H1 (cell line): ENCODE data around the gene EEF1AKMT1. TPM values are rescaled to one million over a fixed set of nuclear protein-coding genes. Genes with fewer than 3 reads are reported as not detected.

ENCODE experiments used
- CTCF ChIA-PET: fragments of 300-600 bp; sonication (Branson Sonifier 250); formaldehyde crosslinking; loops from one replicate; lab custom pipeline; 2021; ENCODE audit not compliant: partially characterized antibody; lab: Charles Lee
- POLR2A ChIA-PET: fragments of 300-600 bp; sonication (Branson Sonifier 250); formaldehyde crosslinking; loops from one replicate; lab custom pipeline; 2021; ENCODE audit warnings: inconsistent platforms; ENCODE audit not compliant: partially characterized antibody; lab: Charles Lee
- DNase-seq, 2 experiments: peaks; one replicate each; pipeline versions ENCODE4 v3.0.0 to v3.0.0-alpha.2; 2010 to 2022; ENCODE audit warnings: low spot score in 2 of 2, low read depth in 1 of 2, mixed read lengths in 1 of 2
- FAIRE-seq: peaks from 2 replicates; lab custom pipeline; 2011; peaks lifted over from hg19 to GRCh38; lab: Jason Lieb, UNC
- H2AFZ ChIP-seq: 2 replicates; pipeline ENCODE4 v1.8.1; 2012; ENCODE audit warnings: low read length, inconsistent platforms
- H2AK5ac ChIP-seq: 2 replicates; pipeline ENCODE4 v1.6.1; 2013; ENCODE audit warnings: low read depth, low read length
- H2BK120ac ChIP-seq: replicated peaks from 2 replicates; pipeline ENCODE3; 2013; ENCODE audit warnings: low read depth, low read length, inconsistent platforms
- H2BK12ac ChIP-seq: 2 replicates; pipeline ENCODE4 v1.6.1; 2013; ENCODE audit warnings: low read depth, low read length
- H2BK15ac ChIP-seq: 2 replicates; pipeline ENCODE4 v1.6.1; 2013; ENCODE audit warnings: low read length
- H2BK20ac ChIP-seq: 2 replicates; pipeline ENCODE4 v1.6.1; 2013; ENCODE audit warnings: low read length
- H2BK5ac ChIP-seq: 2 replicates; pipeline ENCODE4 v1.6.1; 2013; ENCODE audit warnings: low read depth, low read length
- H3K14ac ChIP-seq: 2 replicates; pipeline ENCODE4 v1.6.1; 2013; ENCODE audit warnings: inconsistent platforms; ENCODE audit not compliant: insufficient read length
- H3K18ac ChIP-seq: 2 replicates; pipeline ENCODE4 v1.6.1; 2013; ENCODE audit warnings: low read length; ENCODE audit errors: extremely low read depth
- H3K23ac ChIP-seq: 2 replicates; pipeline ENCODE4 v1.6.1; 2013; ENCODE audit warnings: inconsistent platforms; ENCODE audit not compliant: insufficient read length
- H3K23me2 ChIP-seq: 2 replicates; pipeline ENCODE4 v1.6.1; 2013; ENCODE audit warnings: low read depth, low read length
- H3K27ac ChIP-seq: 2 replicates; pipeline ENCODE4 v1.6.1; 2011; ENCODE audit warnings: low read depth, low read length, inconsistent platforms
- H3K27me3 ChIP-seq, 4 experiments: replicated peaks in 1 of 4; 1 replicate in 1 of 4; 2 replicates in 3 of 4; pipeline versions ENCODE4 v1.6.1 to v1.8.1; 2011 to 2013; ENCODE audit warnings: low read length in 3 of 4, mild to moderate bottlenecking in 3 of 4, inconsistent platforms in 2 of 4, mixed read lengths in 2 of 4, moderate library complexity in 1 of 4; ENCODE audit not compliant: control insufficient read depth in 3 of 4, insufficient read depth in 3 of 4; ENCODE audit errors: extremely low read depth in 1 of 4
- H3K36me3 ChIP-seq, 4 experiments: 2 replicates each; pipeline versions ENCODE4 v1.6.1 to v1.8.1; 2011 to 2013; ENCODE audit warnings: mild to moderate bottlenecking in 4 of 4, low read length in 3 of 4, moderate library complexity in 2 of 4, control low read depth in 1 of 4, inconsistent platforms in 1 of 4; ENCODE audit not compliant: insufficient read depth in 4 of 4, control insufficient read depth in 2 of 4
- H3K4ac ChIP-seq: replicated peaks from 2 replicates; pipeline ENCODE3; 2013; ENCODE audit warnings: low read length, low read depth, mixed read lengths, inconsistent platforms; ENCODE audit not compliant: insufficient read length
- H3K4me1 ChIP-seq, 4 experiments: replicated peaks in 1 of 4; 1 replicate in 1 of 4; 2 replicates in 3 of 4; pipeline versions ENCODE4 v1.6.1 to v1.8.1; 2011 to 2013; ENCODE audit warnings: low read length in 3 of 4, inconsistent platforms in 2 of 4, mixed read lengths in 1 of 4; ENCODE audit not compliant: insufficient read depth in 4 of 4, control insufficient read depth in 3 of 4
- H3K4me2 ChIP-seq, 2 experiments: 2 replicates each; pipeline versions ENCODE4 v1.6.1 to v1.8.1; 2011 to 2013; ENCODE audit warnings: low read depth in 2 of 2, low read length in 2 of 2, control low read depth in 1 of 2, inconsistent platforms in 1 of 2, mild to moderate bottlenecking in 1 of 2; ENCODE audit not compliant: insufficient read depth in 1 of 2
- H3K4me3 ChIP-seq, 4 experiments: fragments of 200-600, 300-600 bp in 1 of 4; sonication (generic), shearing (Covaris generic), sonication (Bioruptor Twin) in 1 of 4; 2 replicates each; pipeline versions ENCODE4 v1.5.1 to v1.8.1; 2011 to 2016; ENCODE audit warnings: low read length in 4 of 4, low read depth in 3 of 4, control low read depth in 2 of 4, inconsistent platforms in 2 of 4, mild to moderate bottlenecking in 2 of 4, mixed read lengths in 1 of 4, moderate library complexity in 1 of 4; ENCODE audit not compliant: insufficient read depth in 2 of 4; ENCODE audit errors: extremely low read depth in 1 of 4
- H3K56ac ChIP-seq: replicated peaks from 2 replicates; pipeline ENCODE3; 2013; ENCODE audit warnings: low read depth, mild to moderate bottlenecking, mixed read lengths, low read length, inconsistent platforms; ENCODE audit not compliant: insufficient read length
- H3K79me1 ChIP-seq: 2 replicates; pipeline ENCODE4 v1.6.1; 2013; ENCODE audit warnings: low read depth, low read length, control low read depth
- H3K79me2 ChIP-seq, 2 experiments: 2 replicates each; pipeline versions ENCODE4 v1.6.1 to v1.8.1; 2012 to 2013; ENCODE audit warnings: low read length in 2 of 2, mild to moderate bottlenecking in 2 of 2, inconsistent platforms in 1 of 2; ENCODE audit not compliant: insufficient read depth in 2 of 2, control insufficient read depth in 1 of 2
- H3K9ac ChIP-seq, 4 experiments: replicated peaks in 1 of 4; 1 replicate in 1 of 4; 2 replicates in 3 of 4; pipeline versions ENCODE4 v1.6.1 to v1.8.1; 2011 to 2013; ENCODE audit warnings: low read depth in 3 of 4, low read length in 3 of 4, control low read depth in 2 of 4, mild to moderate bottlenecking in 2 of 4, moderate library complexity in 2 of 4, inconsistent platforms in 1 of 4; ENCODE audit errors: extremely low read depth in 1 of 4
- H3K9me3 ChIP-seq, 2 experiments: 2 replicates each; pipeline versions ENCODE4 v1.6.1 to v1.8.1; 2012 to 2013; ENCODE audit warnings: mild to moderate bottlenecking in 2 of 2, moderate library complexity in 2 of 2, control low read depth in 1 of 2, inconsistent platforms in 1 of 2, low read depth in 1 of 2, low read length in 1 of 2, mixed read lengths in 1 of 2; ENCODE audit not compliant: insufficient read depth in 2 of 2
- H4K20me1 ChIP-seq, 2 experiments: replicated peaks in 1 of 2; 2 replicates each; pipeline versions ENCODE3 to v1.8.1; 2011 to 2013; ENCODE audit warnings: inconsistent platforms in 2 of 2, low read length in 2 of 2, mild to moderate bottlenecking in 1 of 2; ENCODE audit not compliant: insufficient read depth in 2 of 2, control insufficient read depth in 1 of 2
- H4K5ac ChIP-seq: 2 replicates; pipeline ENCODE4 v1.6.1; 2013; ENCODE audit warnings: low read length, low read depth, mixed read lengths, inconsistent platforms; ENCODE audit not compliant: insufficient read length
- H4K8ac ChIP-seq: 2 replicates; pipeline ENCODE4 v1.8.0; 2013; ENCODE audit warnings: mild to moderate bottlenecking, moderate library complexity, low read length, inconsistent platforms; ENCODE audit not compliant: insufficient read depth; ENCODE audit errors: extremely low read depth
- H4K91ac ChIP-seq: replicated peaks from 2 replicates; pipeline ENCODE3; 2013; ENCODE audit warnings: low read length, mixed read lengths, inconsistent platforms; ENCODE audit not compliant: insufficient read length
- BCL11A ChIP-seq, 2 experiments: IDR thresholded peaks; one replicate each; pipeline ENCODE4 v1.6.1; 2011; ENCODE audit warnings: low read depth in 2 of 2, low read length in 2 of 2, mild to moderate bottlenecking in 2 of 2
- CHD2 ChIP-seq: IDR thresholded peaks from 2 replicates; pipeline ENCODE4 v1.6.1; 2012; ENCODE audit warnings: low read length, improper control_type of control experiment
- CTCF ChIP-seq, 3 experiments: IDR thresholded peaks; 1 replicate in 2 of 3; 2 replicates in 1 of 3; pipeline versions ENCODE4 v1.5.1 to v1.6.1; 2011; ENCODE audit warnings: low read length in 3 of 3, mild to moderate bottlenecking in 3 of 3, inconsistent platforms in 2 of 3, low read depth in 1 of 3, moderate library complexity in 1 of 3; ENCODE audit not compliant: insufficient read depth in 1 of 3; ENCODE audit errors: control extremely low read depth in 1 of 3
- KDM4A ChIP-seq: IDR thresholded peaks from one replicate; pipeline ENCODE4 v1.7.1; 2012; ENCODE audit warnings: low read depth, mild to moderate bottlenecking, moderate library complexity, low read length, inconsistent platforms; ENCODE audit not compliant: severe bottlenecking
- MAX ChIP-seq: IDR thresholded peaks from 2 replicates; pipeline ENCODE4 v1.6.1; 2012; ENCODE audit warnings: inconsistent platforms
- NRF1 ChIP-seq: IDR thresholded peaks from 2 replicates; pipeline ENCODE4 v1.6.1; 2011; ENCODE audit warnings: mild to moderate bottlenecking, low read depth, low read length, improper control_type of control experiment
- POLR2A ChIP-seq, 2 experiments: IDR thresholded peaks; 1 replicate in 1 of 2; 2 replicates in 1 of 2; pipeline ENCODE4 v1.6.1; 2011; ENCODE audit warnings: low read depth in 2 of 2, low read length in 2 of 2, mild to moderate bottlenecking in 2 of 2; ENCODE audit errors: control extremely low read depth in 1 of 2
- RAD21 ChIP-seq, 2 experiments: IDR thresholded peaks in 1 of 2; conservative IDR thresholded peaks in 1 of 2; 2 replicates each; pipeline ENCODE4 v1.6.1; 2011; ENCODE audit warnings: low read depth in 2 of 2, low read length in 2 of 2, improper control_type of control experiment in 1 of 2, inconsistent platforms in 1 of 2, mild to moderate bottlenecking in 1 of 2, moderate library complexity in 1 of 2
- SRF ChIP-seq: IDR thresholded peaks from 2 replicates; pipeline ENCODE4 v1.6.1; 2011; ENCODE audit warnings: mild to moderate bottlenecking, low read depth, low read length, moderate library complexity
- SUZ12 ChIP-seq: fragments of 200-600 bp; sonication (generic); IDR thresholded peaks from 2 replicates; pipeline ENCODE4 v1.6.1; 2012; ENCODE audit warnings: mild to moderate bottlenecking, inconsistent platforms, low read length, moderate library complexity, mixed read lengths
- TBP ChIP-seq: IDR thresholded peaks from 2 replicates; pipeline ENCODE4 v1.6.1; 2011; ENCODE audit warnings: low read depth, low read length, improper control_type of control experiment
- ZNF274 ChIP-seq: IDR thresholded peaks from 2 replicates; pipeline ENCODE4 v1.7.0; 2012; ENCODE audit warnings: low read length, borderline replicate concordance; ENCODE audit errors: extremely low read depth
- WGBS, 2 experiments: shearing (Covaris generic) in 1 of 2; methylation state at CpG; one replicate each; pipeline versions ENCODE4 v1.1.6 to v1.1.7; 2013 to 2015; ENCODE audit warnings: low lambda C conversion rate in 2 of 2, mixed read lengths in 2 of 2, inconsistent platforms in 1 of 2, low coverage in 1 of 2, missing lambda C conversion rate in 1 of 2; ENCODE audit not compliant: insufficient replicate concordance in 2 of 2, insufficient coverage in 1 of 2, insufficient read length in 1 of 2; ENCODE audit errors: extremely low coverage in 1 of 2, missing lambda C conversion rate in 1 of 2; 5-methylcytosine and 5-hydroxymethylcytosine counted together
- polyA plus RNA-seq, 7 experiments: library from polyadenylated mRNA; depleted of rRNA in 3 of 7; stranded (reverse) in 5 of 7; unstranded in 2 of 7; fragments of >200 nt in 5 of 7; fragments of 200-250 nt in 2 of 7; gene quantifications; 1 replicate in 5 of 7; 2 replicates in 1 of 7; 4 replicates in 1 of 7; pipeline versions ENCODE4 v1.2.1 to v1.2.3, GENCODE V29; 2011 to 2013; ENCODE audit warnings: missing spikeins in 2 of 7, mixed read lengths in 2 of 7
- total RNA-seq: library from RNA; stranded (reverse); fragmentation: NEBNext Ultra II Directional; extraction: Animal tissue kit (Norgen Biotek cat#: 25700); gene quantifications from 2 replicates; pipeline ENCODE4 v1.2.1, GENCODE V29; 2021

EEF1AKMT1 gene
- total and polyA plus RNA-seq, 2 of the 8 experiments (the other 6 are each of a cell fraction or from before 2014, with no cell fraction given), result 3.1 to 4.1 TPM

GRCh38 chr13:20689291-20689690 lies 84.5 kb downstream of the EEF1AKMT1 start:
- H3K27ac ChIP-seq, result no peak overlapping the region
- H3K9ac ChIP-seq, result no peak overlapping the region
- FAIRE-seq, result no peak
- H3K14ac ChIP-seq, result no peak overlapping the region
- no peaks in the 10 kb centered on the region for H3K23me2 ChIP-seq
- no peak overlapping the region for H3K4me3 ChIP-seq
- H2BK20ac ChIP-seq, result no peak overlapping the region
- H3K36me3 ChIP-seq, result no peaks in the 10 kb centered on the region
- no peaks in the 10 kb centered on the region for H4K20me1 ChIP-seq
- no peaks in the 10 kb centered on the region for H3K79me1 ChIP-seq
- no peak overlapping the region for H4K5ac ChIP-seq
- no peak overlapping the region for H3K23ac ChIP-seq
- no peak overlapping the region for H3K4me2 ChIP-seq
- no peak overlapping the region for H4K8ac ChIP-seq
- ChIA-PET CTCF (interaction anchor here (0.6 to 0.8 kb wide), 2 partner anchors 14 to 16 kb away, joined by 3 read pairs; partner anchors contain the start of gene IL17D), POLR2A (interaction anchor here (0.6 kb wide), 1 partner anchor 196 kb away, joined by 3 read pairs; no protein-coding TSS in a partner anchor)
- no peak overlapping the region for H2AK5ac ChIP-seq
- no peak overlapping the region for H2BK15ac ChIP-seq
- DNase-seq, result no peak
- H4K91ac ChIP-seq, result no peak overlapping the region
- WGBS, 2 experiments, result 90% methylated on average over 3 of the region's 3 CpGs; no CpG with 5 or more reads in 1 of the 2 experiments
- no peaks in the 10 kb centered on the region for H3K79me2 ChIP-seq
- H3K4me1 ChIP-seq, result peaks cover 0 to 9% (median 4%) of the 10 kb centered on the region in 4 experiments; a peak in 5 of 7 replicates
- H2BK5ac ChIP-seq, result no peak overlapping the region
- no peaks in the 10 kb centered on the region for H3K27me3 ChIP-seq
- H2BK120ac ChIP-seq, result no peak overlapping the region
- no peak overlapping the region for H2BK12ac ChIP-seq
- no peak overlapping the region for H3K18ac ChIP-seq
- no peak overlapping the region for H2AFZ ChIP-seq
- H3K4ac ChIP-seq, result no peak overlapping the region
- H3K56ac ChIP-seq, result no peak overlapping the region
- H3K9me3 ChIP-seq, result no peaks in the 10 kb centered on the region
- TF ChIP-seq ZNF274 (no peak), TBP (no peak), CTCF (IDR thresholded peaks at IDR 0.05; ENCODE audit: control extremely low read depth in 1 of 3, insufficient read depth in 1 of 3, low read depth in 1 of 3, low read length in 3 of 3) (no peak), SRF (no peak), KDM4A (no peak), MAX (no peak), BCL11A (IDR thresholded peaks at IDR 0.05; ENCODE audit: low read depth in 2 of 2, low read length in 2 of 2) (no peak), NRF1 (no peak), POLR2A (IDR thresholded peaks at IDR 0.05; ENCODE audit: control extremely low read depth in 1 of 2, low read depth in 2 of 2, low read length in 2 of 2) (no peak), CHD2 (no peak), RAD21 (IDR thresholded peaks at IDR 0.05 in 1 of 2, conservative IDR thresholded peaks at IDR 0.05 in 1 of 2; ENCODE audit: low read depth in 2 of 2, low read length in 2 of 2) (no peak), SUZ12 (no peak)
